ENCODE data around the gene NCAPG2.

NCAPG2 gene

GRCh38 chr7:158618745-158619140 is 85.9 kb downstream of the NCAPG2 start:
- no CpG with 5 or more reads among the region's 4 CpGs for WGBS, 2 donors (ENCODE audit: extremely low coverage in 2 of 2, insufficient read length in 2 of 2, insufficient replicate concordance in 1 of 2)

GRCh38 chr7:158617737-158618128 is 86.9 kb downstream of the NCAPG2 start:
- H4K8ac ChIP-seq (ENCODE audit: low read depth, low read length): no peak overlapping the region
- H3K4me3 ChIP-seq (ENCODE audit: low read length in 2 of 2): no peak overlapping the region
- no peak overlapping the region for H3K9ac ChIP-seq (ENCODE audit: low read depth, low read length, poor library complexity)
- no peak overlapping the region for H3K23ac ChIP-seq (ENCODE audit: low read depth, low read length, poor library complexity)
- H3K36me3 ChIP-seq (replicated peaks in 1 of 2; ENCODE audit: control insufficient read depth in 2 of 2, insufficient read depth in 2 of 2, low read length in 2 of 2): peaks cover 0 to 54% of the 10 kb centered on the region in 2 donors
- no peak overlapping the region for H3K14ac ChIP-seq (ENCODE audit: low read length)
- no peaks in the 10 kb centered on the region for H3K79me1 ChIP-seq (ENCODE audit: low read depth, low read length)
- no peak overlapping the region for H3K4me2 ChIP-seq (ENCODE audit: insufficient read depth, low read length, poor library complexity, severe bottlenecking)
- H3K4ac ChIP-seq (ENCODE audit: low read length): no peak overlapping the region
- H2AFZ ChIP-seq (ENCODE audit: low read length): no peak overlapping the region
- H2BK15ac ChIP-seq (ENCODE audit: low read length): no peak overlapping the region
- no peaks in the 10 kb centered on the region for H3K27me3 ChIP-seq (ENCODE audit: control insufficient read depth in 3 of 3, insufficient read depth in 3 of 3, low read depth in 1 of 3, low read length in 3 of 3)
- no CpG with 5 or more reads among the region's 3 CpGs for WGBS, 2 donors (ENCODE audit: extremely low coverage in 2 of 2, insufficient read length in 2 of 2, insufficient replicate concordance in 1 of 2)
- H2AK5ac ChIP-seq (ENCODE audit: low read depth, low read length): no peak overlapping the region
- no peak overlapping the region for H4K91ac ChIP-seq (ENCODE audit: low read depth, low read length, poor library complexity)
- H3K27ac ChIP-seq (replicated peaks; ENCODE audit: low read length): no peak overlapping the region
- no peak for DNase-seq (ENCODE audit: low spot score)
- H3K4me1 ChIP-seq (ENCODE audit: control insufficient read depth in 2 of 2, insufficient read depth in 1 of 2, low read depth in 1 of 2, low read length in 2 of 2): no peaks in the 10 kb centered on the region
- H3K9me3 ChIP-seq (replicated peaks in 1 of 2; ENCODE audit: control insufficient read depth in 2 of 2, insufficient read depth in 1 of 2, low read depth in 1 of 2, low read length in 2 of 2): no peaks in the 10 kb centered on the region
- H2BK120ac ChIP-seq (ENCODE audit: low read depth, low read length): no peak overlapping the region
- no peak overlapping the region for H3K18ac ChIP-seq (ENCODE audit: low read length)
- no peak overlapping the region for H2BK12ac ChIP-seq (ENCODE audit: low read length)
- no peak overlapping the region for H2BK5ac ChIP-seq (ENCODE audit: low read length)

More at GRCh38 chr7:158618745-158619140, 85.9 kb downstream of the NCAPG2 start:
- Histone ChIP-seq H3K36me3 (replicated peaks in 1 of 2; ENCODE audit: control insufficient read depth in 2 of 2, insufficient read depth in 2 of 2, low read length in 2 of 2) (peaks cover 0 to 54% of the 10 kb centered on the region in 2 donors), H3K18ac (ENCODE audit: low read length) (no peak overlapping the region), H3K27ac (replicated peaks; ENCODE audit: low read length) (no peak overlapping the region), H4K91ac (ENCODE audit: low read depth, low read length, poor library complexity) (no peak overlapping the region), H2BK15ac (ENCODE audit: low read length) (no peak overlapping the region), H2BK5ac (ENCODE audit: low read length) (no peak overlapping the region), H3K79me1 (ENCODE audit: low read depth, low read length) (no peaks in the 10 kb centered on the region), H3K4me2 (ENCODE audit: insufficient read depth, low read length, poor library complexity, severe bottlenecking) (no peak overlapping the region), H2AK5ac (ENCODE audit: low read depth, low read length) (no peak overlapping the region), H3K4ac (ENCODE audit: low read length) (no peak overlapping the region), H4K8ac (ENCODE audit: low read depth, low read length) (no peak overlapping the region), H3K4me1 (ENCODE audit: control insufficient read depth in 2 of 2, insufficient read depth in 1 of 2, low read depth in 1 of 2, low read length in 2 of 2) (no peaks in the 10 kb centered on the region), H3K9me3 (replicated peaks in 1 of 2; ENCODE audit: control insufficient read depth in 2 of 2, insufficient read depth in 1 of 2, low read depth in 1 of 2, low read length in 2 of 2) (no peaks in the 10 kb centered on the region), H3K4me3 (ENCODE audit: low read length in 2 of 2) (no peak overlapping the region), H2BK12ac (ENCODE audit: low read length) (no peak overlapping the region), H2BK120ac (ENCODE audit: low read depth, low read length) (no peak overlapping the region), H3K14ac (ENCODE audit: low read length) (no peak overlapping the region), H3K27me3 (ENCODE audit: control insufficient read depth in 3 of 3, insufficient read depth in 3 of 3, low read depth in 1 of 3, low read length in 3 of 3) (no peaks in the 10 kb centered on the region), H3K23ac (ENCODE audit: low read depth, low read length, poor library complexity) (no peak overlapping the region), H2AFZ (ENCODE audit: low read length) (no peak overlapping the region), H3K9ac (ENCODE audit: low read depth, low read length, poor library complexity) (no peak overlapping the region)
- DNase-seq (ENCODE audit: low spot score): no peak

- Histone ChIP-seq H3K18ac (ENCODE audit: low read length) (no peak overlapping the region), H2AK5ac (ENCODE audit: low read depth, low read length) (no peak overlapping the region), H3K4me1 (ENCODE audit: control insufficient read depth in 2 of 2, insufficient read depth in 1 of 2, low read depth in 1 of 2, low read length in 2 of 2) (no peaks in the 10 kb centered on the region), H3K23ac (ENCODE audit: low read depth, low read length, poor library complexity) (no peak overlapping the region), H2BK12ac (ENCODE audit: low read length) (no peak overlapping the region), H3K36me3 (replicated peaks in 1 of 2; ENCODE audit: control insufficient read depth in 2 of 2, insufficient read depth in 2 of 2, low read length in 2 of 2) (peaks cover 0 to 64% of the 10 kb centered on the region in 2 donors), H2BK5ac (ENCODE audit: low read length) (no peak overlapping the region), H3K27me3 (ENCODE audit: control insufficient read depth in 3 of 3, insufficient read depth in 3 of 3, low read depth in 1 of 3, low read length in 3 of 3) (no peaks in the 10 kb centered on the region), H2BK120ac (ENCODE audit: low read depth, low read length) (no peak overlapping the region), H2AFZ (ENCODE audit: low read length) (no peak overlapping the region), H4K8ac (ENCODE audit: low read depth, low read length) (no peak overlapping the region), H3K79me1 (ENCODE audit: low read depth, low read length) (no peaks in the 10 kb centered on the region), H3K9me3 (replicated peaks in 1 of 2; ENCODE audit: control insufficient read depth in 2 of 2, insufficient read depth in 1 of 2, low read depth in 1 of 2, low read length in 2 of 2) (no peaks in the 10 kb centered on the region), H2BK15ac (ENCODE audit: low read length) (no peak overlapping the region), H3K14ac (ENCODE audit: low read length) (no peak overlapping the region), H3K9ac (ENCODE audit: low read depth, low read length, poor library complexity) (no peak overlapping the region), H3K4me3 (ENCODE audit: low read length in 2 of 2) (no peak overlapping the region), H4K91ac (ENCODE audit: low read depth, low read length, poor library complexity) (no peak overlapping the region), H3K4ac (ENCODE audit: low read length) (no peak overlapping the region), H3K4me2 (ENCODE audit: insufficient read depth, low read length, poor library complexity, severe bottlenecking) (no peak overlapping the region), H3K27ac (replicated peaks; ENCODE audit: low read length) (no peak overlapping the region)
- DNase-seq (ENCODE audit: low spot score): no peak
- no CpG with 5 or more reads among the region's 2 CpGs for WGBS, 2 donors (ENCODE audit: extremely low coverage in 2 of 2, insufficient read length in 2 of 2, insufficient replicate concordance in 1 of 2)
Measured at GRCh38 chr7:158616050-158616449, 88.6 kb downstream of the NCAPG2 start.

- no CpG with 5 or more reads among the region's 1 CpG for WGBS, 2 donors (ENCODE audit: extremely low coverage in 2 of 2, insufficient read length in 2 of 2, insufficient replicate concordance in 1 of 2)
- no peak overlapping the region for H2AFZ ChIP-seq (ENCODE audit: low read length)
- DNase-seq (ENCODE audit: low spot score): no peak
Measured at GRCh38 chr7:158614700-158615099, 89.9 kb downstream of the NCAPG2 start.

More at GRCh38 chr7:158614700-158615099, 89.9 kb downstream of the NCAPG2 start:
- Histone ChIP-seq H4K91ac (ENCODE audit: low read depth, low read length, poor library complexity) (no peak overlapping the region), H3K36me3 (replicated peaks in 1 of 2; ENCODE audit: control insufficient read depth in 2 of 2, insufficient read depth in 2 of 2, low read length in 2 of 2) (peaks cover 0 to 68% of the 10 kb centered on the region in 2 donors), H2BK120ac (ENCODE audit: low read depth, low read length) (no peak overlapping the region), H4K8ac (ENCODE audit: low read depth, low read length) (no peak overlapping the region), H3K4ac (ENCODE audit: low read length) (no peak overlapping the region), H3K79me1 (ENCODE audit: low read depth, low read length) (no peaks in the 10 kb centered on the region), H2BK12ac (ENCODE audit: low read length) (no peak overlapping the region), H3K18ac (ENCODE audit: low read length) (no peak overlapping the region), H3K4me3 (ENCODE audit: low read length in 2 of 2) (no peak overlapping the region), H3K4me1 (ENCODE audit: control insufficient read depth in 2 of 2, insufficient read depth in 1 of 2, low read depth in 1 of 2, low read length in 2 of 2) (no peaks in the 10 kb centered on the region), H3K27me3 (ENCODE audit: control insufficient read depth in 3 of 3, insufficient read depth in 3 of 3, low read depth in 1 of 3, low read length in 3 of 3) (no peaks in the 10 kb centered on the region), H3K9me3 (replicated peaks in 1 of 2; ENCODE audit: control insufficient read depth in 2 of 2, insufficient read depth in 1 of 2, low read depth in 1 of 2, low read length in 2 of 2) (no peaks in the 10 kb centered on the region), H3K4me2 (ENCODE audit: insufficient read depth, low read length, poor library complexity, severe bottlenecking) (no peak overlapping the region), H3K27ac (replicated peaks; ENCODE audit: low read length) (no peak overlapping the region), H3K9ac (ENCODE audit: low read depth, low read length, poor library complexity) (no peak overlapping the region), H2BK15ac (ENCODE audit: low read length) (no peak overlapping the region), H2BK5ac (ENCODE audit: low read length) (no peak overlapping the region), H2AK5ac (ENCODE audit: low read depth, low read length) (no peak overlapping the region), H3K14ac (ENCODE audit: low read length) (no peak overlapping the region), H3K23ac (ENCODE audit: low read depth, low read length, poor library complexity) (no peak overlapping the region)

All from neuronal stem cell (in vitro differentiated cells).